SU-DHL-6 (cell line): ENCODE measurements around the gene CDH23.

Experiments
- H2AFZ ChIP-seq: fragments of 200-600 bp; sonication (generic); 2 replicates; pipeline ENCODE4 v1.6.1; 2014; ENCODE audit warnings: low read depth, mild to moderate bottlenecking, moderate library complexity, mixed read lengths, antibody characterized with exemption, low read length; ENCODE audit not compliant: severe bottlenecking
- H3F3A ChIP-seq: fragments of 200-600 bp; shearing (Covaris generic); 2 replicates; pipeline ENCODE4 v1.6.0; 2016; ENCODE audit warnings: antibody characterized with exemption, mild to moderate bottlenecking; ENCODE audit not compliant: insufficient read depth
- H3K27ac ChIP-seq: fragments of 200-600 bp; sonication (generic); 2 replicates; pipeline ENCODE4 v1.5.1; 2016; ENCODE audit warnings: low read depth, mild to moderate bottlenecking, low read length, moderate library complexity, mixed read lengths
- H3K27me3 ChIP-seq: fragments of 200-600 bp; sonication (generic), shearing (Covaris generic); 2 replicates; pipeline ENCODE4 v1.6.0; 2014; ENCODE audit warnings: mild to moderate bottlenecking, low read length
- H3K36me3 ChIP-seq: fragments of 200-600 bp; sonication (generic); 2 replicates; pipeline ENCODE4 v1.6.1; 2014; ENCODE audit warnings: mild to moderate bottlenecking, low read length, mixed read lengths
- H3K4me2 ChIP-seq: fragments of 300-600, 200-600 bp; shearing (Covaris generic), sonication (generic); 2 replicates; pipeline ENCODE4 v1.6.0; 2014; ENCODE audit warnings: low read length, low read depth, mild to moderate bottlenecking; ENCODE audit not compliant: poor library complexity, severe bottlenecking
- H3K4me3 ChIP-seq: fragments of 200-600 bp; sonication (generic); 2 replicates; pipeline ENCODE4 v1.5.1; 2014; ENCODE audit warnings: antibody characterized with exemption, low read length, mild to moderate bottlenecking, mixed read lengths; ENCODE audit not compliant: insufficient read depth, poor library complexity, severe bottlenecking
- H3K79me2 ChIP-seq: fragments of 200-600 bp; sonication (generic); 2 replicates; pipeline ENCODE4 v1.6.1; 2014; ENCODE audit warnings: mild to moderate bottlenecking, low read length, moderate library complexity; ENCODE audit not compliant: insufficient read depth
- H3K9ac ChIP-seq: fragments of 200-600 bp; sonication (generic); 2 replicates; pipeline ENCODE4 v1.7.0; 2014; ENCODE audit warnings: mild to moderate bottlenecking, low read length
- H3K9me2 ChIP-seq: fragments of 200-600 bp; sonication (generic); replicated peaks from 2 replicates; pipeline ENCODE4 v1.6.1; 2014; ENCODE audit warnings: low read length; ENCODE audit not compliant: insufficient read depth
- H3K9me3 ChIP-seq: fragments of 200-600 bp; sonication (generic); 2 replicates; pipeline ENCODE4 v1.6.1; 2014; ENCODE audit warnings: low read length, mixed read lengths; ENCODE audit not compliant: insufficient read depth
- H4K20me1 ChIP-seq: fragments of 200-600 bp; sonication (generic); 2 replicates; pipeline ENCODE4 v1.6.1; 2014; ENCODE audit warnings: low read depth, mild to moderate bottlenecking, antibody characterized with exemption, low read length, moderate library complexity, mixed read lengths
- EZH2phosphoT487 ChIP-seq: fragments of 200-600 bp; sonication (generic), shearing (Covaris generic); conservative IDR thresholded peaks from 2 replicates; pipeline ENCODE4 v1.6.1; 2018; ENCODE audit warnings: mild to moderate bottlenecking, antibody characterized with exemption, low read length, moderate library complexity, mixed read lengths
- TF ChIP-seq, protein P1 (sequence below): fragments of 200-600 bp; sonication (generic); IDR thresholded peaks from one replicate; pipeline ENCODE4 v1.5.1; 2017; ENCODE audit warnings: antibody characterized with exemption, mild to moderate bottlenecking, low read length, moderate library complexity; ENCODE audit not compliant: insufficient read depth, poor library complexity, severe bottlenecking

Gene CDH23

DNA sequence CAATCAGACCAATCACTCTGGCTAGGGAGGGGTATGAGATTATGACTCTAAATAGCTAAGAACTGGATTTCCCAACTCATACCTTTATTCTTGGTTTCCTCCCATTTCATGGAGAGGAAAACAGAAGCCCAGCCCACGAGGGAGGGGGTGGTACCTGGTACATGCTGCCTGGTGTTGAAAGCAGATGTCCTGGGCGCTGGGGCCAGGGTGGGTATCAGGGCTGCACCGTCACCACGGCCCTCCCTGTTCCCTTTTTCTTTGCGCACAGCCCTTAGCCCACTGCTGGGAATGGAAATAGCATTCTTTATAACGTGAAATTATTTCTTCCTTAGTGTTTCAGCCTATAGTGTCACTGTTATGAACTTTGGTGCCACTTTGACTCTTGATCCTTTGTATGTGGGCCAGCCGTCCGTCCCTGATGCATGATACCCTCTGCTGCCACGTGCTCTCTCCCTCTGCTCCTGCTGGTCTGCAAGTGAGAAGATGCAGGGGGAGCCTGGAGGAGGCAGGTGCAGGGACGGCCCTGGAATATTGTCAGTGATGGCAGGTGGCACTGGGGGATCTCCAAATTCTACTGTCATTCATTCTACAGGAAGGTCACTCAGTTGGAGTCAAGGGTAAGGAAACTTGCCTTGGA is 158.5 kb downstream of the CDH23 start:
- no peaks in the 10 kb centered on the region for H3K9me3 ChIP-seq
- no peak overlapping the region for H2AFZ ChIP-seq
- H3K27me3 ChIP-seq = no peaks in the 10 kb centered on the region
- H3K79me2 ChIP-seq = no peaks in the 10 kb centered on the region
- H3F3A ChIP-seq = no peaks in the 10 kb centered on the region
- H3K27ac ChIP-seq = no peak overlapping the region
- TF ChIP-seq, protein P1, sequence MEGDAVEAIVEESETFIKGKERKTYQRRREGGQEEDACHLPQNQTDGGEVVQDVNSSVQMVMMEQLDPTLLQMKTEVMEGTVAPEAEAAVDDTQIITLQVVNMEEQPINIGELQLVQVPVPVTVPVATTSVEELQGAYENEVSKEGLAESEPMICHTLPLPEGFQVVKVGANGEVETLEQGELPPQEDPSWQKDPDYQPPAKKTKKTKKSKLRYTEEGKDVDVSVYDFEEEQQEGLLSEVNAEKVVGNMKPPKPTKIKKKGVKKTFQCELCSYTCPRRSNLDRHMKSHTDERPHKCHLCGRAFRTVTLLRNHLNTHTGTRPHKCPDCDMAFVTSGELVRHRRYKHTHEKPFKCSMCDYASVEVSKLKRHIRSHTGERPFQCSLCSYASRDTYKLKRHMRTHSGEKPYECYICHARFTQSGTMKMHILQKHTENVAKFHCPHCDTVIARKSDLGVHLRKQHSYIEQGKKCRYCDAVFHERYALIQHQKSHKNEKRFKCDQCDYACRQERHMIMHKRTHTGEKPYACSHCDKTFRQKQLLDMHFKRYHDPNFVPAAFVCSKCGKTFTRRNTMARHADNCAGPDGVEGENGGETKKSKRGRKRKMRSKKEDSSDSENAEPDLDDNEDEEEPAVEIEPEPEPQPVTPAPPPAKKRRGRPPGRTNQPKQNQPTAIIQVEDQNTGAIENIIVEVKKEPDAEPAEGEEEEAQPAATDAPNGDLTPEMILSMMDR = no peak
- no peak for TF ChIP-seq EZH2phosphoT487
- H3K9ac ChIP-seq = no peak overlapping the region
- no peak overlapping the region for H3K4me2 ChIP-seq
- no peaks in the 10 kb centered on the region for H3K9me2 ChIP-seq
- no peaks in the 10 kb centered on the region for H3K36me3 ChIP-seq
- H3K4me3 ChIP-seq = no peak overlapping the region
- no peaks in the 10 kb centered on the region for H4K20me1 ChIP-seq

DNA sequence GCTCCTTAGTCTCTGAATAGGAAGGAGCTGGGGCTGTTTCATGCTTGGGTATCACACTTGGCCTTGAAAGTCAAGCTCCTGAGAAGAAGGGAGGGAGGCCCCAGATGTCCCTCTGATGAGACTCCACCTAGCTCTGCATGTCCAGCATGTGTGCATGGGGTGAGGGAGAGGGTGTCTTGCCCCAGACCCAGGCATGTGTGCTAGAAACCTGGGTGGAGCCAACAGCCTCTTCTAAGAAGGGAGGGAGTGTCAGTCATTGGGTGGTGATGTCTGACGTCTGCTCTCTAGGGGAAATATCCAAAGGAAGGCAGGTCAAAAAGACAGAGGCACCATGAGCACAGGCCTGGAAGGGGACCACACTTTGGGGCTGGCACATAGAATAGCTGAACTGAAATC is 159.0 kb downstream of the CDH23 start:
- Histone ChIP-seq H3K27me3 (no peaks in the 10 kb centered on the region), H4K20me1 (no peaks in the 10 kb centered on the region), H3K27ac (no peak overlapping the region), H3K9me3 (no peaks in the 10 kb centered on the region), H3K9me2 (no peaks in the 10 kb centered on the region), H3K4me3 (no peak overlapping the region), H2AFZ (no peak overlapping the region), H3K79me2 (no peaks in the 10 kb centered on the region), H3K36me3 (no peaks in the 10 kb centered on the region), H3K4me2 (no peak overlapping the region), H3F3A (no peaks in the 10 kb centered on the region), H3K9ac (no peak overlapping the region)
- TF ChIP-seq, protein P1 = no peak
- TF ChIP-seq EZH2phosphoT487 = no peak

DNA sequence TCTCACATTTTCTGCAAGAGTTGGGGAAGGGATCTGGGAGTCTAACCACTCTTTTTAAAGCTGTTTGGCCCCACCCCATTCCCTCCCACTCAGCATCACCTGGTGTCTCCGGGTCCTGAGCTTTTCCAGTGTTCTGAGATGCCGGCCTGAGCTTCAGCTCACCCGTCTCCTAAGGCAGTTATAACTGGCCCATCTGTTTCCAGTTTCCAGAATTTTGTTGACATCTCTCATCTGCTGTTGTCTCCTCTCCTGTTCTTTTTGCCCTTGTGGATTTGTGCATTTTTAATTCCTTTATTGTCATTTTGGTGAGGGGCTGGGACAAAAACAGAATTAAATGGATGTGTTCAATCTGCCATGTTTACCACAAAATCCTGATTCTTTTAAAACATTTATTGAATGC is 162.3 kb downstream of the CDH23 start:
- H4K20me1 ChIP-seq = no peaks in the 10 kb centered on the region
- no peaks in the 10 kb centered on the region for H3K79me2 ChIP-seq
- H3K9me3 ChIP-seq = no peaks in the 10 kb centered on the region
- H2AFZ ChIP-seq = no peak overlapping the region
- no peak for TF ChIP-seq EZH2phosphoT487
- TF ChIP-seq, protein P1 = no peak
- H3K36me3 ChIP-seq = no peaks in the 10 kb centered on the region
- no peaks in the 10 kb centered on the region for H3F3A ChIP-seq
- no peak overlapping the region for H3K9ac ChIP-seq
- no peak overlapping the region for H3K4me2 ChIP-seq
- no peak overlapping the region for H3K27ac ChIP-seq
- no peak overlapping the region for H3K4me3 ChIP-seq
- no peaks in the 10 kb centered on the region for H3K27me3 ChIP-seq
- H3K9me2 ChIP-seq = no peaks in the 10 kb centered on the region
